ENCODE measurements around the gene GCNT4.

DNA sequence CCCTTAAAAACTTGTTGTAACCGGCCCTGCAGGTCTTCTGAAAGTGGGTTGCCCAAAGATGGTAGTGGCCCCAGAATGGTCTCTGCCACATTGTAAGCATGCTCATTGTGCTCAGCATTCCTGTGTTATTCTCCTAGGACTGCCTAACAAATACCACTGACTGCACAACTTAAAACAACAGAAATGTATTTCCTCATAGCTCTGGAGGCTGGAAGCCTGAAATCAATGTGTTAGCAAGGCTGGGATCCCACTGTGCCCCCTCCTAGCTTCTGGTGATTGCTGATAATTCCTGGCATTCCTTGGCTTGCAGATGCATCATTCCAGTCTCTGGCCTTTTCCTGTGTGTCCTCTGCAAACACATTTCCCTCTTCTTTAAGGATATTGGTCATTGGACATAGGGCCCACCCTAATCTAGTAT is 3.4 kb upstream of the GCNT4 start:
- TF ChIP-seq, protein P1, sequence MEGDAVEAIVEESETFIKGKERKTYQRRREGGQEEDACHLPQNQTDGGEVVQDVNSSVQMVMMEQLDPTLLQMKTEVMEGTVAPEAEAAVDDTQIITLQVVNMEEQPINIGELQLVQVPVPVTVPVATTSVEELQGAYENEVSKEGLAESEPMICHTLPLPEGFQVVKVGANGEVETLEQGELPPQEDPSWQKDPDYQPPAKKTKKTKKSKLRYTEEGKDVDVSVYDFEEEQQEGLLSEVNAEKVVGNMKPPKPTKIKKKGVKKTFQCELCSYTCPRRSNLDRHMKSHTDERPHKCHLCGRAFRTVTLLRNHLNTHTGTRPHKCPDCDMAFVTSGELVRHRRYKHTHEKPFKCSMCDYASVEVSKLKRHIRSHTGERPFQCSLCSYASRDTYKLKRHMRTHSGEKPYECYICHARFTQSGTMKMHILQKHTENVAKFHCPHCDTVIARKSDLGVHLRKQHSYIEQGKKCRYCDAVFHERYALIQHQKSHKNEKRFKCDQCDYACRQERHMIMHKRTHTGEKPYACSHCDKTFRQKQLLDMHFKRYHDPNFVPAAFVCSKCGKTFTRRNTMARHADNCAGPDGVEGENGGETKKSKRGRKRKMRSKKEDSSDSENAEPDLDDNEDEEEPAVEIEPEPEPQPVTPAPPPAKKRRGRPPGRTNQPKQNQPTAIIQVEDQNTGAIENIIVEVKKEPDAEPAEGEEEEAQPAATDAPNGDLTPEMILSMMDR (IDR thresholded peaks at IDR 0.05; ENCODE audit: extremely low read depth in 1 of 2, insufficient read depth in 1 of 2, low read depth in 1 of 2, low read length in 2 of 2): no peak
- no peak for TF ChIP-seq MYC (IDR thresholded peaks at IDR 0.05; ENCODE audit: low read depth, low read length)
- TF ChIP-seq EZH2 (IDR thresholded peaks at IDR 0.05; ENCODE audit: borderline replicate concordance, low read depth, low read length, severe bottlenecking): no peak
- no peak for TF ChIP-seq MAX (IDR thresholded peaks at IDR 0.05; ENCODE audit: insufficient read depth, insufficient read length)
- TF ChIP-seq POLR2A (IDR thresholded peaks at IDR 0.05; ENCODE audit: low read depth, low read length): no peak
- TF ChIP-seq POLR2AphosphoS5 (IDR thresholded peaks at IDR 0.05; ENCODE audit: insufficient read depth, low read depth, low read length): no peak
- no peak for TF ChIP-seq GATA2 (IDR thresholded peaks at IDR 0.05; ENCODE audit: insufficient read depth, insufficient read length, low read depth, low read length)
